NOMO-1 (cell line): ENCODE measurements around the gene OTX1.

Experiments
- DNase-seq, 2 experiments: peaks; one replicate each; lab custom pipeline; 2025; ENCODE audit not compliant: unreplicated experiment in 2 of 2; lab: John Stamatoyannopoulos, UW

Gene OTX1

DNA sequence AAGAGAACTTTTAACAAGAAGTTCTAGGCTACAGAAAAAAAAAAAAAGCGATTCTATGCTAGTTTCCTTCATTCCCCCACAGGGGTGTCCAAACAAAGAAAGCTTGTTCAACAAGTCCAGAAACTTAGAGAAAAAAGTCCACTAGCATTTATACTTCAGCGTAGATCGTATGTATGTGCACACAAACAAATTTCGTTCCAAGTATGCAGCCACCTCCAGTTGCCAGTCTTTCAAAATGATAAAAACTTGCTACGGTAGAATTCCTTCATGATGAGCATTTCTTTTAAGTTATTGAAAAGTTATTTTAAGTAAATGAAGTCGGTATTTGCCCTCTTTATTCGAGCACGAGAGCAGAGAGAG, 3.7 kb upstream of the OTX1 start:
- no peak for DNase-seq

GRCh38 chr2:63047321-63048279, 3.0 kb upstream of the OTX1 start:
- no peak for DNase-seq

DNA sequence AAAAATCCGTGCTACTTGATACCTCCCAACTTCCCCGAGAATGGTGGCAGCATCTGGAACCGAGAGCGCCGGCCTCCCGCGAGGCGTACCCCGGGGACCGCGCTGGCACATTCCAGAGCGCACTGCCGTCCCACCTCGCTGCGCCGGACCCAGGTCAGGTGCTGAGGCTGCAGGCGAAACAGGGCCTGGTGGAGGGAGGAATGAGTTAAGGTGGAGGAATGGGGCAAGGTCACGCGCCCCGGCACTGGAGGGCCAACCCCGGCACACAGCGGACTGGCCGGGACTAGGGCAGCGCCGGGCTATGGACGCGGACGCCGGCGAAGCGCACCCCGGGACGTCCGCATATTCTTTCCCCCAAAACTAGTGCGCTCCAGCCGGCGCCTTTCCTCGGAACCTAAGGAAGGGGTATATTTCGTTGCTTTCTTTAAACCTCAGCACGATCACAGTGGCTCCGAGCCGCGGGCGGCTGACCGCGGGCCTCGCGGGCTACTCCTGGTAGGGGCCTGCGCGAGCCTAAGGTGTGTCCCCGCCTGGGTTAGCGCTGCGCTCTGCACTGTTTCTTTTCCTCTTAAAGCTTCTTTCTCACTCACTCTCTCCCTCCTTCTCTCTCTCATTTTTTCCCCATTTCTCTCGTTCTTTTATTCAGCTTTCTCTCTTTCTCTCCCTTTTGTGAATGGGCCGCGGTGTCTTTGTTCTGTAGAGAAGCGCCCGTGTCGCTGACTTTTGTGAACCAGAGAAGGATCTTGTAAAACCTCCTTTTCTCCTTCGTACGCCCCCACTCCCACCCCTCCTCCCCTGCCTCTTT, 2.1 kb upstream of the OTX1 start:
- no peak for DNase-seq

DNA sequence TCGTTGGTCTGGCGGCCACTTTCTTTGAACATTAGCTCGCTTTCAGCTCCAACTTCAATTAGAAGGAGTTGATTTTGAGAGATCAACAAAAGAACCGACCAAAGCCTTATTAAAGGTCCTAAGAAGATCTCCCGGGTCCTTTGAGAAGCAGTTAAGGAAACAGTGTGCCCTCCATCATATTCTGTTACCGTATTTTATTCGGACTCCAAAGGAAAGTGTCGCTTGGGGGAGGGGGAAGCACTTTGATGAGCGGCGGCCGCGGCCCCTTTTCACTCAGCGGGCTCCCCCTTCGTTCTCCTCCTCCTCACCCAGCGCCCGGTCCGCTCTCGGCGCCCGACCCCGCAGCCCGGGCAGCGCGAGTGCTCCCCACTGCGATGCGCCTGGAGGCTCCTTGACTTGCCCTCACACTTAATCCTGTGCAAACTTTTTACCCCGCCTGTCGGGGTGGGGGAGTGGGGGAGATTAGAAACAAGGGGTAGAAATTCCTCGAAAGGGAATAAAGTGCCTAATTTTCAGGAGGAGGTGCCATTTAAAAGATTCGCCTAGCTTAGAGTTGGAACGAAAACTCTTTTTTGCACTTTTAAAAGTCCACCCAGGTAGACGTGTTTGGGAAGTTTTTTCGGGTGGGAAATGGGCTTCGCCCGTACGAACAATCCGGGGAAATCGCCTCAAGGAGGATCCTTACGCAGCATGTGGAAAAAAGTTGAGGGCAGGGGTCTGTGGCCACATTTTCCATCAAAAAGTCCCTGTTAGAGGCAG, 1.2 kb upstream of the OTX1 start:
- no peak for DNase-seq

GRCh38 chr2:63049970-63050333, 678 bp upstream of the OTX1 start:
- DNase-seq = no peak

GRCh38 chr2:63051042-63051794, 588 bp downstream of the OTX1 start:
- DNase-seq = peak in 1 of 2 experiments; percentile 11

- DNase-seq = no peak
Observed at GRCh38 chr2:63051795-63052333, 1.2 kb downstream of the OTX1 start.

- no peak for DNase-seq
Observed at GRCh38 chr2:63052411-63053080, 1.9 kb downstream of the OTX1 start.

GRCh38 chr2:63053081-63053888, 2.7 kb downstream of the OTX1 start:
- DNase-seq = no peak

DNA sequence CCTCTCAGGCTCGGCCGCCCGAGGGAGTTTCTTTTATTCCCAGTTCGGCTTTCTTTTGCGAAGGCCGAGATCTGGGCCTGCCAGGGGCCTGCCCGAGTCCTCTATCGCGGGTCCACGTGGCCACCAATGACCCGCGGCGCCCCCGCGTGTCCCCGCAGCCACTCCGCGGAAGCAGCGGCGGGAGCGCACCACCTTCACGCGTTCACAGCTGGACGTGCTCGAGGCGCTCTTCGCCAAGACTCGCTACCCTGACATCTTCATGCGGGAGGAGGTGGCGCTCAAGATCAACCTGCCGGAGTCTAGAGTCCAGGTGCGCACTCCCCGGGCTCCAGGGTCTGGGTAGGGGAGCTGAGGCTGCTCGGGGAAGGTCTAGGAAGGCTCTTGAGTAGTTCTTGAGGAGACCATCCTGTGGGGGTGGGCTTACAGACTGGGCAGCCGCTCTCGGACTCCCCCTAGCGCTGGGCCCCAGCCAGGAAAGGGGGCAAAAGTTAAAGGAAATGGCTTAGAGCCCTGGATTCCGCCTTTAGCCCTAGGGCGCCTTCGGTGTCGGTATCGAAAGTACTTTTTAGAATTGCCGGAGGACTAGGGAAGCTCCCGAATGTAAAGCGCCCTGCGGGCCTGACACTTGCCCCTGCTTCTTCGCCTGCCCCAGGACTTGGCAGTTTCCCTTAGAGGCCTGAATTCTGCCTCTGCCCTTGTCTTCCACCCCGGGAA, 3.4 kb downstream of the OTX1 start:
- no peak for DNase-seq

DNA sequence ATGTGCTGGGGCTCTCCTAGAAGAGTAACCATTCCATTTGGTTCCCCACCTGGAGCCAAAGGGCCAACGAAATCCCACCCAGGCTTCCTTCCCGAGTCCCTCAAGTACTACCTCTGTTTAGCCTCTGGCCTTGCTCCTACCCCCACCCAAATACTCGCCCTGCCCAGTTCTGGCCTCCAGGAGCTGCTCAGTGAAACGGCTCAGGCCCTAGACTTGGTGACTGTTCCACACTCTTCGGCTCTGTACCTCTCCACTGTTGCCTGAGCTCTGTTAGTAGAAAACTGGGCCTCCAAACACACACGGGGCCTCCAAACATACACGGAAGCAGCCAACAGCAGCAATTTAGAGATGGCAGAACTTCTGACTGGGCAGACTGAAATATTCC, 4.2 kb downstream of the OTX1 start:
- DNase-seq = no peak

DNA sequence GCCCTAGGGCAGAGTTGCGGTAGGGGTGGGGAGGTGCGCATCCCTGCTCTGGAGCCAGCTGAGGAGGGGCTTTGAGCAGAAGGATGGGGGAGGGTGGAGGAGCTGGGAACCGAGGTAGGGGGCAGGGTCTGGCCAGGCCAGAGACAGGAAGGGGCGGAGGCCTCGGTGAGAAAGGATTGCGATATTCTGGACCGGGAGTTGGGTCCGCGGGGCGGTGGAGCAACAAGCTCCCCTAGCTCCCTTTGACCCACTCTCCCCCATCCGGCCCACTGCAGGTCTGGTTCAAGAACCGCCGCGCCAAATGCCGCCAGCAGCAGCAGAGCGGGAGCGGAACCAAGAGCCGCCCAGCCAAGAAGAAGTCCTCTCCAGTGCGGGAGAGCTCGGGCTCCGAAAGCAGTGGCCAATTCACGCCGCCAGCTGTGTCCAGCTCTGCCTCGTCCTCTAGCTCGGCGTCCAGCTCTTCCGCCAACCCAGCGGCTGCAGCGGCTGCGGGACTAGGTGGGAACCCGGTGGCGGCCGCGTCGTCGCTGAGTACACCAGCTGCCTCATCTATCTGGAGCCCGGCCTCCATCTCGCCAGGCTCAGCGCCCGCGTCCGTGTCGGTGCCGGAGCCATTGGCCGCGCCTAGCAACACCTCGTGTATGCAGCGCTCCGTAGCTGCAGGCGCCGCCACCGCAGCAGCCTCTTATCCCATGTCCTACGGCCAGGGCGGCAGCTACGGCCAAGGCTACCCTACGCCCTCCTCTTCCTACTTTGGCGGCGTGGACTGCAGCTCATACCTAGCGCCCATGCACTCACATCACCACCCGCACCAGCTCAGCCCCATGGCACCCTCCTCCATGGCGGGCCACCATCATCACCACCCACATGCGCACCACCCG, 4.8 kb downstream of the OTX1 start:
- DNase-seq = no peak

DNA sequence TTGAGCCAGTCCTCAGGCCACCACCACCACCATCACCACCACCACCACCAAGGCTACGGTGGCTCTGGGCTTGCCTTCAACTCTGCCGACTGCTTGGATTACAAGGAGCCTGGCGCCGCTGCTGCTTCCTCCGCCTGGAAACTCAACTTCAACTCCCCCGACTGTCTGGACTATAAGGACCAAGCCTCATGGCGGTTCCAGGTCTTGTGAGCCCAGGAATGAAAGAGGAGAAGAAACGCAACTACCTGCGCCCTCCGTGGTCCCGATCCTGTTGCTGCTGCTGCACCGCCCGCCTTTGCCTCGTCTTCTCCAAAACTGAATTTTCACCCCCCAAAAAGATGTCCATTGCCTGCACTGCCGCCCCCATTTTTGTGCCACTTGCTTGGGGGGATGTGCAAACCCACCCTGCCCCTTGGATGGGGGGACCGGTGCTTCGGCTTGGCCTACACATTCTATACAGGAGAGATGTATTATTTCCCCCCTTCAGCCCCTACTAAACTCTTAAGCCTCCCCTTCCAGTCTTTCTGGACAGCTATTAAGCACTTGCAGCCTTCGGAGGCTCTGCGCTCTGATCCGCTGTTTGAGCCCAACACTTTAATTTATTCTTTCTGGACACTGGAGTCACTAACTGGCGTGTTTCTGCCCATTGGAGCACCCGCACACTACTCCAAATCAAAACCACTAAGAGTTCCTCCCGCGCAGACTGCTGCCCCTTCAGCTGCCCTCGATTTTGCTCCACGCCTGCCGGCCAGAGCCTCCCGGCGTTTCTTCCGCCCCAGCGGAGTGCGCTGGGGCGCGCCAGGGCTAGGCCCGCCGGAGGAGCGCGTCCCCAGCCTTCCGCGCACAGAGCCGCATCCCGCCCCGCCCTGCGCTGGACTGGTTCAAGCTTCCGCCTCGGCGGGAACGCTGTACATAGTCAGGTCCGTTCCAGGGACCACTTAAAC, 5.7 kb downstream of the OTX1 start:
- no peak for DNase-seq

GRCh38 chr2:63057249-63058143, 6.9 kb downstream of the OTX1 start:
- DNase-seq = no peak
